ENCODE results near the gene OR5B17.

The OR5B17 gene

DNA sequence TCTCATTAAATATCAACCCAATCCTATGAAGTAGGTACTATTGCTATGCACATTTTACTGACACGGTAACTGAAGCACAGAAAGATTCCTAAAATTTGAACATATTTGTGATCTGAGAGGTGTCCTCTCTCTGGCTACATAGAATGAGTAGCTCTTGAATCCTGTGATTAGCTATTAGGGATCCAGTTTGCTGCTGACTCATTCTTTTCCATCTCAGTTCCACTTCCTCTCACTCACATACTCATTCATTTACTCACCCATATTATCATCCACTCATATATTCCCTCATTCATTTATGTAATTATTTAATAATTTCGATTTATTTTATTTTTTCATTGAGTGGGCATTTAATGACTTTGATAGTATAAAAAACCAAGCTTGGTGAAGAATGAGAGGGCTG lies 42.7 kb downstream of the OR5B17 start:
- FAIRE-seq (no peak), DNase-seq (ENCODE audit: insufficient read length) (no peak)
- TF ChIP-seq POLR2A (IDR thresholded peaks at IDR 0.05; ENCODE audit: low read depth, low read length) (no peak), TAF1 (IDR thresholded peaks at IDR 0.05; ENCODE audit: borderline replicate concordance, low read depth, low read length) (no peak), POLR2AphosphoS5 (IDR thresholded peaks at IDR 0.05; ENCODE audit: low read depth, low read length) (no peak)
